GM12878 (cell line): ENCODE results near the gene WNT9B. TPM values are rescaled to one million over a fixed set of nuclear protein-coding genes. Genes with fewer than 3 reads are reported as not detected.

Experiments
- ATAC-seq: fragments of 200-7000 bp; cut with Tn5 transposase; 3 replicates; pipeline ENCODE4 v1.9.1; 2020; ENCODE audit warnings: mild to moderate bottlenecking, moderate library complexity
- BruUV-seq: library from RNA; stranded (reverse); fragments of 400-500 nt; replicated peaks from 2 replicates; lab custom pipeline; 2021; lab: Mats Ljungman, UMichigan
- CTCF ChIA-PET: fragments of 300-600 bp; sonication (Branson Sonifier 250); formaldehyde crosslinking; extraction: SDS; loops from one replicate; lab custom pipeline; 2021; ENCODE audit warnings: inconsistent platforms; lab: Yijun Ruan, JAX
- POLR2A ChIA-PET: fragments of 350-600 bp; formaldehyde crosslinking; extraction: SDS; loops from one replicate; lab custom pipeline; 2021; ENCODE audit warnings: inconsistent platforms; lab: Charles Lee
- RAD21 ChIA-PET: fragments of 300-600 bp; sonication (Branson Sonifier 250); formaldehyde crosslinking; loops from one replicate; lab custom pipeline; 2023; ENCODE audit warnings: antibody characterized with exemption; ENCODE audit not compliant: unreplicated experiment; lab: Charles Lee
- SMC1A ChIA-PET: fragments of 300-600 bp; sonication (Branson Sonifier 250); formaldehyde crosslinking; loops from one replicate; lab custom pipeline; 2023; ENCODE audit not compliant: unreplicated experiment, uncharacterized antibody; lab: Charles Lee
- DNase-seq: peaks from one replicate; pipeline ENCODE4 v3.0.0-alpha.2; 2011; ENCODE audit warnings: low read depth, low spot score
- FAIRE-seq: peaks from 3 replicates; lab custom pipeline; 2011; peaks lifted over from hg19 to GRCh38; lab: Jason Lieb, UNC
- H2AFZ ChIP-seq: 2 replicates; pipeline ENCODE4 v1.6.0; 2011; ENCODE audit warnings: low read depth, low read length, control low read depth; ENCODE audit not compliant: control insufficient read depth
- H3K27ac ChIP-seq: 2 replicates; pipeline ENCODE4 v1.5.1; 2011; ENCODE audit warnings: control low read depth; ENCODE audit not compliant: control insufficient read depth, insufficient read depth
- H3K27me3 ChIP-seq, 2 experiments: replicated peaks in 1 of 2; 2 replicates each; pipeline versions ENCODE4 v1.6.0 to v1.6.1; 2011; ENCODE audit warnings: low read length in 1 of 2; ENCODE audit not compliant: control insufficient read depth in 2 of 2, insufficient read depth in 2 of 2
- H3K36me3 ChIP-seq, 2 experiments: 2 replicates each; pipeline ENCODE4 v1.5.1; 2011; ENCODE audit warnings: low read length in 1 of 2; ENCODE audit not compliant: control insufficient read depth in 2 of 2, insufficient read depth in 2 of 2
- H3K4me1 ChIP-seq: 2 replicates; pipeline ENCODE4 v1.6.1; 2011; ENCODE audit warnings: mild to moderate bottlenecking, low read length, moderate library complexity, mixed read lengths; ENCODE audit not compliant: control insufficient read depth, insufficient read depth
- H3K4me2 ChIP-seq: 2 replicates; pipeline ENCODE4 v1.6.0; 2011; ENCODE audit warnings: control low read depth; ENCODE audit not compliant: control insufficient read depth, insufficient read depth
- H3K4me3 ChIP-seq: fragments of 200-600 bp; sonication (generic); 2 replicates; pipeline ENCODE4 v1.5.1; 2016
- H3K79me2 ChIP-seq: 2 replicates; pipeline ENCODE4 v1.6.0; 2011; ENCODE audit warnings: low read length; ENCODE audit not compliant: control insufficient read depth, insufficient read depth
- H3K9ac ChIP-seq: 2 replicates; pipeline ENCODE4 v1.8.0; 2011; ENCODE audit warnings: low read length, control low read depth, mixed read lengths; ENCODE audit not compliant: control insufficient read depth, insufficient read depth
- H3K9me3 ChIP-seq: replicated peaks from 3 replicates; pipeline ENCODE4 v1.5.1; 2011; ENCODE audit warnings: mild to moderate bottlenecking, low read length; ENCODE audit not compliant: control insufficient read depth, insufficient read depth
- H4K20me1 ChIP-seq: 2 replicates; pipeline ENCODE4 v1.6.0; 2011; ENCODE audit not compliant: control insufficient read depth, insufficient read depth
- SUZ12 ChIP-seq: fragments of 200-600 bp; sonication (generic); IDR thresholded peaks from one replicate; pipeline ENCODE4 v1.6.1; 2018; ENCODE audit warnings: antibody characterized with exemption, mild to moderate bottlenecking; ENCODE audit not compliant: unreplicated experiment
- WGBS: methylation state at CpG from one replicate; pipeline ENCODE4 v1.1.6; 2016; ENCODE audit warnings: low lambda C conversion rate; ENCODE audit not compliant: insufficient replicate concordance, insufficient coverage; ENCODE audit errors: missing lambda C conversion rate; 5-methylcytosine and 5-hydroxymethylcytosine counted together
- in situ Hi-C: fragments of 300-500 bp; cut with MboI; formaldehyde crosslinking; loops from 9 replicates; pipeline ENCODE4 v1.14.3; 2018; ENCODE audit warnings: mixed read lengths
- intact Hi-C: fragments of 100-400 bp; cut with micrococcal nuclease; formaldehyde crosslinking; loops from one replicate; pipeline ENCODE4 v1.14.2; 2022; ENCODE audit not compliant: unreplicated experiment
- polyA plus RNA-seq, 11 experiments: library from polyadenylated mRNA; depleted of rRNA in 4 of 11; unstranded in 6 of 11; stranded (reverse) in 5 of 11; fragments of >200 nt; fragmentation: Nextera tagmentation in 4 of 11; fragmentation: Illumina TruSeq in 1 of 11; extraction: Ambion mirVana in 4 of 11; extraction: Trizol in 1 of 11; gene quantifications; 1 replicate in 1 of 11; 2 replicates in 10 of 11; pipeline versions ENCODE4 v1.2.1 to v1.2.3, GENCODE V29; 2011 to 2016; ENCODE audit warnings: inconsistent platforms in 2 of 11, missing spikeins in 2 of 11, low read depth in 1 of 11
- total RNA-seq, 4 experiments: library from RNA; depleted of rRNA in 3 of 4; stranded (reverse); fragments of >200 nt in 3 of 4; fragmentation: Illumina TruSeq in 1 of 4; extraction: Trizol in 1 of 4; gene quantifications; 2 replicates each; pipeline versions ENCODE4 v1.2.1 to v1.2.3, GENCODE V29; 2013 to 2021
- TF ChIP-seq, protein P1 (sequence below): fragments of 450-650 bp; IDR thresholded peaks from 2 replicates; pipeline ENCODE4 v1.6.1; 2017; ENCODE audit warnings: mild to moderate bottlenecking

WNT9B gene
- total and polyA plus RNA-seq, 10 of the 15 experiments (the other 5 are each of a cell fraction or from before 2014, with no cell fraction given), result not detected

DNA sequence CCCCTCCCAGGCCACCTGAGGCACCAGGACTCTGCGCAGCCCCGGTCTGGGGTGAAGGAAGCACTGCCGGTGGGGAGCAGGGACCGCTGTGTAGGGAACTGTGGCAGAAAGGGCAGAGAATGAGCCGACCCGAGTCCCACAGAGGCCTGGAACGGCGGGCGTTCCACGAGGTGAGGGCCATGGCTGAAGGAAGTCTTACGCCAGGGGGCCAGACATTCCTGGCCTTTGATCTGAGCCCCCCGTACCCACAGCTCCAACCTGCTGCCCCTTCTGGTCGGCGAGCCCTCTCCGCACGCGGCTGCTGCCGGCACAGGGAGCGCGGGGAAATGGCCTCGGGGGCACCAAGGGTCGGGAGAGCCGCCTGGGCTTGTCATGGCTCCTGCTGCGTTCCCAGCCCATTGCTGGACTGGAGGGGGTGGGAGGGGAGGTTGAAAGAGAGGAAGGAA lies 31.5 kb upstream of the WNT9B start:
- RAD21 ChIA-PET, result no interaction called here

More for the DNA sequence above, 31.5 kb upstream of the WNT9B start:
- H4K20me1 ChIP-seq, result no peaks in the 10 kb centered on the region
- H3K79me2 ChIP-seq, result no peaks in the 10 kb centered on the region
- 18% methylated on average over 24 of the region's 24 CpGs for WGBS
- ChIA-PET SMC1A (no interaction called here), POLR2A (no interaction called here), CTCF (no interaction called here)
- no peak overlapping the region for H3K9ac ChIP-seq
- ATAC-seq (no peak), FAIRE-seq (no peak), DNase-seq (no peak)
- in situ Hi-C loops, result no loop called here
- H3K27me3 ChIP-seq, result peaks cover 22 to 32% of the 10 kb centered on the region in 2 experiments
- no peaks in the 10 kb centered on the region for H3K4me1 ChIP-seq
- intact Hi-C loops, result loop anchor here (10.0 kb wide), 1 partner anchor 55 kb away; no protein-coding TSS in a partner anchor
- no peak overlapping the region for H2AFZ ChIP-seq
- TF ChIP-seq SUZ12, result peak; percentile 58
- TF ChIP-seq, protein P1, sequence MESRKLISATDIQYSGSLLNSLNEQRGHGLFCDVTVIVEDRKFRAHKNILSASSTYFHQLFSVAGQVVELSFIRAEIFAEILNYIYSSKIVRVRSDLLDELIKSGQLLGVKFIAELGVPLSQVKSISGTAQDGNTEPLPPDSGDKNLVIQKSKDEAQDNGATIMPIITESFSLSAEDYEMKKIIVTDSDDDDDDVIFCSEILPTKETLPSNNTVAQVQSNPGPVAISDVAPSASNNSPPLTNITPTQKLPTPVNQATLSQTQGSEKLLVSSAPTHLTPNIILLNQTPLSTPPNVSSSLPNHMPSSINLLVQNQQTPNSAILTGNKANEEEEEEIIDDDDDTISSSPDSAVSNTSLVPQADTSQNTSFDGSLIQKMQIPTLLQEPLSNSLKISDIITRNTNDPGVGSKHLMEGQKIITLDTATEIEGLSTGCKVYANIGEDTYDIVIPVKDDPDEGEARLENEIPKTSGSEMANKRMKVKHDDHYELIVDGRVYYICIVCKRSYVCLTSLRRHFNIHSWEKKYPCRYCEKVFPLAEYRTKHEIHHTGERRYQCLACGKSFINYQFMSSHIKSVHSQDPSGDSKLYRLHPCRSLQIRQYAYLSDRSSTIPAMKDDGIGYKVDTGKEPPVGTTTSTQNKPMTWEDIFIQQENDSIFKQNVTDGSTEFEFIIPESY, result no peak
- no peak overlapping the region for H3K4me3 ChIP-seq
- no peak overlapping the region for H3K27ac ChIP-seq
- no TSS peak for BruUV-seq
- 0 out of 2 replicates have a peak overlapping the region, but pooled peaks have one; percentile 9 for H3K4me2 ChIP-seq
- no peaks in the 10 kb centered on the region for H3K36me3 ChIP-seq
- no peaks in the 10 kb centered on the region for H3K9me3 ChIP-seq
